Measurements from ENCODE around the gene ACAA1.

ACAA1 gene

GRCh38 chr3:38136777-38137614 lies at the start of gene ACAA1:
ACAA1 (minus strand) TSS chr3:38137127; CDS start chr3:38137035, 92 bp downstream.
- TF ChIP-seq, protein P1, sequence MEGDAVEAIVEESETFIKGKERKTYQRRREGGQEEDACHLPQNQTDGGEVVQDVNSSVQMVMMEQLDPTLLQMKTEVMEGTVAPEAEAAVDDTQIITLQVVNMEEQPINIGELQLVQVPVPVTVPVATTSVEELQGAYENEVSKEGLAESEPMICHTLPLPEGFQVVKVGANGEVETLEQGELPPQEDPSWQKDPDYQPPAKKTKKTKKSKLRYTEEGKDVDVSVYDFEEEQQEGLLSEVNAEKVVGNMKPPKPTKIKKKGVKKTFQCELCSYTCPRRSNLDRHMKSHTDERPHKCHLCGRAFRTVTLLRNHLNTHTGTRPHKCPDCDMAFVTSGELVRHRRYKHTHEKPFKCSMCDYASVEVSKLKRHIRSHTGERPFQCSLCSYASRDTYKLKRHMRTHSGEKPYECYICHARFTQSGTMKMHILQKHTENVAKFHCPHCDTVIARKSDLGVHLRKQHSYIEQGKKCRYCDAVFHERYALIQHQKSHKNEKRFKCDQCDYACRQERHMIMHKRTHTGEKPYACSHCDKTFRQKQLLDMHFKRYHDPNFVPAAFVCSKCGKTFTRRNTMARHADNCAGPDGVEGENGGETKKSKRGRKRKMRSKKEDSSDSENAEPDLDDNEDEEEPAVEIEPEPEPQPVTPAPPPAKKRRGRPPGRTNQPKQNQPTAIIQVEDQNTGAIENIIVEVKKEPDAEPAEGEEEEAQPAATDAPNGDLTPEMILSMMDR (IDR thresholded peaks at IDR 0.05; ENCODE audit: insufficient read depth, missing control alignments) = no peak
- FAIRE-seq (no peak), DNase-seq (ENCODE audit: insufficient read length, low spot score) (peak; percentile 86)

- TF ChIP-seq, protein P1 (IDR thresholded peaks at IDR 0.05; ENCODE audit: insufficient read depth, missing control alignments) = no peak
- DNase-seq (ENCODE audit: insufficient read length, low spot score) = no peak
- no peak for FAIRE-seq
These were observed 40.3 kb upstream of the ACAA1 start for GRCh38 chr3:38177181-38177580.

DNA sequence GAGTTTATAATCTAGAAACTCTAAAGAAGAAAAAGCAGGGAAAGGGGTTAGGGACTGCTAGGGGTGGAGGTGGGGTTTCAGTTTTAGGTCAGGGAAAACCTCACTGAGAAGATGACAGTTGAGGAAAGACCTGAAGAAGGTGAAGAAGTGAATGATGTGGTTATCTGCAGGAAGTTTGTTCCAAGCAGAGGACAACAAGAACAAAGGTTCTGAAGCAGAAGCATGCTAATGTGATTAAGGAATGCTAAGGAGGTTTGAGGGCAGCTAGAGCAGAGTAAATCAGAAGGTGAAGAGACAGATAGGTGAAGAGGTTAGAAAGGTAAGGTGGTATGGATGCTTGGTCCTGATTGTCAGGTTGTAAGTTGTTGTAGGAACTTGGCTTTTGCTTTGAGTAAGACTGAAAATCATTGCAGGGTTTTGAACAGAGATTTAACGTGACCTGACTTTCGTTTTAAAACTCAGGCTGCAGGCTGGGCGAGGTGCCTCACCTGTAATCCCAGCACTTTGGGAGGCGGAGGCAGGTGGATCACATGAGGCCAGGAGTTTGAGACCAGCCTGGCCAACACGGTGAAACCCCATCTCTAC lies 37.0 kb upstream of the ACAA1 start:
- TF ChIP-seq, protein P1 (IDR thresholded peaks at IDR 0.05; ENCODE audit: insufficient read depth, missing control alignments) = no peak
- FAIRE-seq = no peak
- DNase-seq (ENCODE audit: insufficient read length, low spot score) = no peak

- DNase-seq (ENCODE audit: insufficient read length, low spot score) (no peak), FAIRE-seq (no peak)
- TF ChIP-seq, protein P1 (IDR thresholded peaks at IDR 0.05; ENCODE audit: insufficient read depth, missing control alignments) = no peak
These were observed 34.7 kb upstream of the ACAA1 start for GRCh38 chr3:38171622-38172021.

GRCh38 chr3:38170722-38171121 lies 33.8 kb upstream of the ACAA1 start:
- FAIRE-seq = no peak
- TF ChIP-seq, protein P1 (IDR thresholded peaks at IDR 0.05; ENCODE audit: insufficient read depth, missing control alignments) = no peak
- DNase-seq (ENCODE audit: insufficient read length, low spot score) = no peak

- FAIRE-seq = no peak
- TF ChIP-seq, protein P1 (IDR thresholded peaks at IDR 0.05; ENCODE audit: insufficient read depth, missing control alignments) = no peak
- no peak for DNase-seq (ENCODE audit: insufficient read length, low spot score)
These were observed 32.0 kb upstream of the ACAA1 start for GRCh38 chr3:38169027-38169317.

Data from D721Med (cell line).